Measurements from ENCODE around the gene CT47A1.
"Not testable (repeated sequence)": the region's sequence is repeated elsewhere in the genome, so short reads cannot be mapped to it uniquely, and the experiment has no call there.

The CT47A1 gene

GRCh38 chrX:120999413-120999812 is 13.9 kb upstream of the CT47A1 start:
- Histone ChIP-seq H3K4me1 (ENCODE audit: control insufficient read depth, insufficient read depth, low read length, poor library complexity, severe bottlenecking) (no peaks in the 10 kb centered on the region), H3K9me3 (ENCODE audit: control insufficient read depth, low read length) (no peaks in the 10 kb centered on the region), H3K36me3 (ENCODE audit: control insufficient read depth, insufficient read depth, low read length) (no peaks in the 10 kb centered on the region), H3K4me3 (ENCODE audit: extremely low read depth, insufficient read depth, low read length, poor library complexity, severe bottlenecking) (no peak overlapping the region), H3K27ac (ENCODE audit: low read depth, low read length, severe bottlenecking) (no peak overlapping the region)
- 100% methylated on average over 2 of the region's 3 CpGs; no CpG with 5 or more reads in 1 of the 2 experiments for WGBS, 2 experiments (ENCODE audit: insufficient coverage in 2 of 2)

- not testable (repeated sequence) for H3K4me1 ChIP-seq (ENCODE audit: control insufficient read depth, insufficient read depth, low read length, poor library complexity, severe bottlenecking); H3K4me3 ChIP-seq (ENCODE audit: extremely low read depth, insufficient read depth, low read length, poor library complexity, severe bottlenecking); H3K27ac ChIP-seq (ENCODE audit: low read depth, low read length, severe bottlenecking); H3K9me3 ChIP-seq (ENCODE audit: control insufficient read depth, low read length); H3K36me3 ChIP-seq (ENCODE audit: control insufficient read depth, insufficient read depth, low read length)
- WGBS, 2 experiments (ENCODE audit: insufficient coverage in 2 of 2): no CpG with 5 or more reads among the region's 7 CpGs
Measured at GRCh38 chrX:120956500-120956899, 29.1 kb downstream of the CT47A1 start, which contains the start of gene CT47A7. CT47A7 (minus strand) TSS chrX:120956600; CDS start chrX:120956345, 255 bp downstream.

All from mesodermal cell (in vitro differentiated cells).